Left forelimb (tissue), 1 donor: Measurements from ENCODE around the gene PDS5A.
"Not testable (repeated sequence)": the region's sequence is repeated elsewhere in the genome, so short reads cannot be mapped to it uniquely, and the experiment has no call there.

Experiments
- DNase-seq: peaks from one replicate; pipeline ENCODE4 v3.0.0-alpha.2; 2018; ENCODE audit warnings: low spot score

The PDS5A gene

DNA sequence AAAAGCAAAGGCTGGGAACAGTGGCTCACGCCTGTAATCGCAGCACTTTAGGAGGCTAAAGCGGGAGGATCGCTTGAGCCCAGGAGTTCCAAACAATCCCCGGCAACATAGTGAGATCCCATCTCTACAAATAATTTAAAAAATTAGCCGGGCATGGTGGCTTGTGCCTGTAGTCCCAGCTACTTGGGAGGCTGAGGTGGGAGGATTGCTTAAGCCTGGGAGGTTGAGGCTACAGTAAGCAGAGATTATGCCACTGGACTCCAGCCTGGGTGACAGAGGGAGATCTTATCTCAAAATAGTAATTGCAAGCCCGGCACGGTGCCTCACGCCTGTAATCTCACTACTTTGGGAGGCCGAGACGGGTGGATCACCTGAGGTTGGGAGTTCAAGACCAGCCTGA, 139.3 kb downstream of the PDS5A start:
- DNase-seq: not testable (repeated sequence)

DNA sequence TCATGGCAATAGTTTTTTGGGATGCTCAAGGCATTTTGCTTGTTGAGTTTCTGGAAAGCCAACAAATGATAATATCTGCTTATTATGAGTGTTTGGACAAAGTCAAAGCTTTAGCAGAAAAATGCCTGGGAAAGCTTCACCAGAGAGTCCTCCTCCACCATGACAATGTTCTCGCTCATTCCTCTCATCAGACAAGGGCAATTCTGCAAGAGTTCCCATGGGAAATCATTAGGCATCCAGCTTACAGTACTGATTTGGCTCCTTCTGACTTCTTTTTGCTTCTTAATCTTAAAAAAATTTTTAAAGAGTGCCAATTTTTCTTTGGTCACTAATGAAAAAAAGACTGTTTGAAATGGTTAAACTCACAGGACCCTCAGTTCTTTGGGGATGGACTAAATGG, 143.4 kb downstream of the PDS5A start:
- DNase-seq: no peak

DNA sequence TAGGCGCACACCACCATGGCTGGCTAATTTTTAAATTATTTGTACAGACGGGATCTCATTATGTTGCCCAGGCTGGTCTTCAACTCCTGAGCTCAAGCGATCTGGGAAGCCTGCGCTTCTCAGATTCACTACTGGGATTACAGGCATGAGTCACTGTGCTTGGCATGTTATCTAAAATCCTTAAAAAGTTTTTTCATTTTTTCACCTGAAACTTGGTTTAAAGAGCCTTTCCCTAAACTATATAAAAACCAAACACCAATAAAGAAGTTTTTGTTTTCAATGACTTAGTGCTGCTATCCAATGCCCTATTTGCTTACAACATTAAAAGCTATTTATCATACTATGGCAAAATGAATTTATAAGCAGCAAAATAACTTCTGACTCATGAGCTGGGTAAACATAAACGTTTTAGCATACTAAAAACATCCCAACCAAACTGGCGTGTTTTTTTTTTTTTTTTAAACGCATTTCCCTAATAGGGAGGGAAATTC, 151.9 kb downstream of the PDS5A start:
- DNase-seq: no peak

DNA sequence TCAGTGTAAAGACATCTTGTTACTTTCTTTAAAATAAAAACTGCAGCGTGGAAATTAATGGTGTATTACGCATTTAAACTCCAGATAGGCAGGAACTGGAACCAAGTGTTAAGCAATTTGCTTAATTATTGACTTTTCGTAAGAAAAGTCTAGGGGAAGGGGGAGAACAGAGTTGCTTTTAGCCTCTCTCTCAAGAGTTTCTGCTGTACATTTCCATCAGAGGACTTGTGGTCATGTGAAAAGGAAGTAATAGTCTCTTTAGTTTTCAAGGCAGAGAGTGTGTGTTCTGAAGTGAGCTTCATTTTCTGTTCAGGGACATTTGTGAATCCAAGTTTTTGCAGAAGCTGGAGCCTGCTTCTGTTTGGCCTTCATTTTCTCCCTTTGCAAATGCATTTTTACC, 152.6 kb downstream of the PDS5A start:
- DNase-seq: no peak

DNA sequence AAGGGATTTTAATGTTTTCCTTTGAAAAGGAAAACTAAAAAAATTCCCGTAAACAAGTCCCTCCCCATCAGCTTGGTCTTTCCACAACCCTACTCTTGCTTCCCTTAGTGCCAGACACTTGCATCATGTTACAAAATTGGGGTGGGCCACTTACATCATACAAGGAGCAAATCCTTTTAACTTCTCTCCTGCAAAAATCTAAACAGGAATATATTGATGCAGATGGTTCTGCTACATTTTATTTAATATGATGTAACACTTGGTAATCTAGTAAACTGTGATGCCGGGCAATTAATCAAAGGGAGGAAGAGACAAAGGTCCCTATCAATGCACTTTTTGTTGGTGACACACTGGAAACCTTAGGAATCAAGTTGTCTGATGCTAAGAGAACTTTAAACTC, 154.5 kb downstream of the PDS5A start:
- DNase-seq: no peak

DNA sequence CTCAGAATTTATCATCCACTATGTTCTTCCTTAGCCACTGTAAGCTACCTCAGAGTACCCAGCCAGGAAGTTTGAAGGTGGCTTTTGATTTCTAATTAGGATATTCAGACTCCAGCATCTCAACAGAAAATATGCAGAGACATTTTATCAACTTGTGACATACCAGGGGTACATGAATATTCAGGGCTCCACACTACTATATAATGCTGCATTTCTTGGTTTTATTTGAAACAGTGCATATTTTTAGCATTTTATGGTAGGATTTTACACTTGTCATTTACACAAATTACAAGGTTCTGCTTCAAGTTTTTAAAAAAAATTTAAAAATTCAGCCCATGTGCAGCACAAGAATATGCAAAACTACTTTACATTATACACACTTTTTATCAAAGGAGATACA, 155.0 kb downstream of the PDS5A start:
- DNase-seq: no peak

DNA sequence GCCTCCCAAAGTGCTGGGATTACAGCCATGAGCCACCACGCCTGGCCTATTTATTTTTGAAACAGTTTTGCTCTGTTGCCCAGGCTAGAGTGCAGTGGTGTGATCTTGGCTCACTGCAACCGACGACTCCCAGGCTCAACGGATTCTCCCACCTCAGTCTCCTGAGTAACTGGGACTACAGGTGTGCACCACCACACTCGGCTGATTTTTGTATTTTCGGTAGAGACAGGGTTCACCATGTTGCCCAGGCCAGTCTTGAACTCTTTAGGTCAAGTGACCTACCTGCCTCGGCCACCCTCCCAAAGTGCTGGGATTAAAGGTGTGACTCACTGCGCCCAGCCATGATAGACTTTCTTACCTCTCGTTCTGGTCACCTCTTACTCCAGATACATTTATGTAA, 155.8 kb downstream of the PDS5A start:
- DNase-seq: no peak

DNA sequence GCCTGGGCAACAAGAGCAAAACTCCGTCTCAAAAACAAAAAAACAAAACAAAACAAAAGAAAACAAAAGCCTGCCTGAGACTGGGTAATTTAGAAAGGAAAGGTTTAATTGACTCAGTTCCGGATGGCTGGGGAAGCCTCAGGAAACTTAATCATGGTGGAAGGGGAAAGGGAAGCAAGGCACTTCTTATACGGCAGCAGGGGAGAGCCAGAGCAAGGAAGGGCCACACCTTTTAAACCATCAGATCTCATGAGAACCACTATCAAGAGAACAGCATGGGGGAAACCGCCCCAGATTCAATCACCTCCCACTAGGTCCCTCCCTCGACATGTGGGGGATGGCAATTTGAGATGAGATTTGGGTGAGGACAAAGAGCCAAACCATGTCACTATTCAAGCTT, 157.5 kb downstream of the PDS5A start:
- DNase-seq: no peak

DNA sequence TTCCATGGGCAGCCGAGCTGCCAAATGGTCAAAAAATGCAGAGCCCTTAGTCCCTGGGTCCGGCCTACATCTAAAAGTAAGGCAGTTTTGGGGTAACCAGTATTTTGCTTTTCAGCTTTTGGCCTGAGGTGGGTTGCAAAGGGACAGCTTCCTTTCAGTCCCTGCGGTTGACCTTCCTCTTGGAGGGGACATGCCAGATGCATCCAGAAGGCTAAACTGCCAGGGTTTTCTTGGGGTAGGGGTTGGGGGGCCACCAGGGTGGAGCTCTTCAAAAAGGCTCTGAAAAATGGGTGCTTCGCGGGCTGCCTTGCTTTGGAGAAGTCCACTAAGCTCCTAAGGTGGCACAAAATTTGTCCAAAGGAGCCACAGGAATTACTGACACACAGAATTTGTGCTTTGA, 159.1 kb downstream of the PDS5A start:
- DNase-seq: no peak

DNA sequence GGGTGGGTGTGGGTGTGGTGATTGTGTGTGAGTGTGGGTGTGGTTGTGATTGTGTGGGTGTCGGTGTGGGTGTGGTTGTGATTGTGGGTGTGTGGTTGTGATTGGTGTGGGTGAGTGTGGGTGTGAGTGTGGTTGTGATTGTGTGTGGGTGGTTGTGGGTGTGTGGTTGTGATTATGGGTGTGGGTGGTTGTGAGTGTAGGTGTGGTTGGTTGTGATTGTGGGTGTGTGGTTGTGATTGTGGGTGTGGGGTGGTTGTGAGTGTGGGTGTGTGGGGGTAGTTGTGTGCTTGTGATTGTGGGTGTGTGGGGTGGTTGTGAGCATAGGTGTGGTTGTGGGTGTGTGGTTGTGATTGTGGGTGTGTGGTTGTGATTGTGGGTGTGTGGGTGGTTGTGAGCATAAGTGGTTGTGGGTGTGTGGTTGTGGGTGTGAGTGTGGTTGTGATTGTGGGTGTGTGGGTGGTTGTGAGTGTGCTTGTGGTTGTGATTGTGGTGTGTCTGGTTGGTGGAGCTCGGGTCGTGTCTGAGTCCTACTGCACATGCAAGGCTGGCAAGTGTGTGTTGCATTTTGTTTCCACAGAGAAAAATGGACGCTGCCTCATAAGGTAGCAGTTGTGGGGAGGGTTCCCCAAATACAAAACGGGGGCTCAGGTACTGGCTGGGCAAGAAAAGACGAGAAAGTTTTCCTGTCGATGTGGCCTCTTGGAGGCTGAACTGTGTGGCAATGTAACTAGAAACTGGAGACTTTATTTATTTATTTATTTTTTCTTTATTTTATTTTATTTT, 163.1 kb downstream of the PDS5A start:
- no peak for DNase-seq

DNA sequence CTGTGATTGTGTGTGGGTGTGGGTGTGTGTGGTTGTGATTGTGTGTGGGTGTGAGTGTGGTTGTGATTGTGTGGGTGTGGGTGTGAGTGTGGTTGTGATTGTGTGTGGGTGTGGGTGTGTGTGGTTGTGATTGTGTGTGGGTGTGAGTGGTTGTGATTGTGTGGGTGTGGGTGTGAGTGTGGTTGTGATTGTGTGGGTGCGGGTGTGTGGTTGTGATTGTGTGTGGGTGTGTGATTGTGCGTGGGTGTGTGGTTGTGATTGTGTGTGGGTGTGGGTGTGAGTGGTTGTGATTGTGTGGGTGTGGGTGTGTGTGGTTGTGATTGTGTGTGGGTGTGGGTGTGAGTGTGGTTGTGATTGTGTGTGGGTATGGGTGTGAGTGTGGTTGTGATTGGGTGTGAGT, 163.9 kb downstream of the PDS5A start:
- DNase-seq: not testable (repeated sequence)

DNA sequence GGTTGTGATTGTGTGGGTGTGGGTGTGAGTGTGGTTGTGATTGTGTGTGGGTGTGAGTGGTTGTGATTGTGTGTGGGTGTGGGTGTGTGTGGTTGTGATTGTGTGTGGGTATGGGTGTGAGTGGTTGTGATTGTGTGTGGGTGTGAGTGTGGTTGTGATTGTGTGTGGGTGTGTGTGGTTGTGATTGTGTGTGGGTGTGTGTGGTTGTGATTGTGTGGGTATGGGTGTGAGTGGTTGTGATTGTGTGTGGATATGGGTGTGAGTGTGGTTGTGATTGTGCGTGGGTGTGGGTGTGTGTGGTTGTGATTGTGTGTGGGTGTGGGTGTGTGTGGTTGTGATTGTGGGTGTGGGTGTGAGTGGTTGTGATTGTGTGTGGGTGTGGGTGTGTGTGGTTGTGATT, 164.7 kb downstream of the PDS5A start:
- DNase-seq: not testable (repeated sequence)

DNA sequence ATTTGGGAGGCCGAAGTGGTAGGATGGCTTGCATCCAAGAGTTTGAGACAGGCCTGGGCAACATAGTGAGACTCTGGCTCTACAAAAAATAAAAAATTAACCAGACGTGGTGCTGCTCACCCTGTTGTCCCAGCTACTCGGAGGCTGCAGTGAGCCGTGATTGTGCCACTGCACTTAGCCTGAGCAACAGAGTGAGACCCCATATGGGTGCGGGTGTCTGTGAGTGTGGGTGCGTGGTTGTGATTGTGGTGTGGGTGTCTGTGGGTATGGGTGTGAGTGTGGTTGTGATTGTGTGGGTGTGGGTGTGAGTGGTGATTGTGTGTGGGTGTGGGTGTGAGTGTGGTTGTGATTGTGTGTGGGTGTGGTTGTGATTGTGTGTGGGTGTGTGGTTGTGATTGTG, 165.2 kb downstream of the PDS5A start:
- no peak for DNase-seq

DNA sequence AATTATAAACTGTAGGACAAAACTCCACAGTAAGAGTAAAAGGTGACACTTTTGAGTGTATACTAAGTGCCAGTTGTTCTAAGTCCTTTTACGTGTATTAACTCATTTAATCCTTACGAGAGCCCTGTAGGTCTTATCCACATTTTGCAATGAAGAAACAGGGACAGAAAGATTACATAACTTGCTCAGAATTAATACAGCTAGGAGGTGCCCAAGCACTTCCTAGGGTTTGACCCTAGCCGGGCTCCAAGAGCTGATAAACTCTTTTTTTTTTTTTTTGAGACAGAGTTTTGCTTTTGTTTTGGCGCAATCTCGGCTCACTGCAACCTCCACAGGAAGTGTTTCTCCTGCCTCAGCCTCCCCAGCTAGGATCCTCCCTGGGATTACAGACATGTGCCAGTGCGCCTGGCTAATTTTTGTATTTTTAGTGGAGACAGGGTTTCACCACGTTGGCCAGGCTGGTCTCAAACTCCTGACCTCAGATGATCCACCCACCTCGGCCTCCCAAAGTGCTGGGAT, 169.4 kb downstream of the PDS5A start:
- no peak for DNase-seq

DNA sequence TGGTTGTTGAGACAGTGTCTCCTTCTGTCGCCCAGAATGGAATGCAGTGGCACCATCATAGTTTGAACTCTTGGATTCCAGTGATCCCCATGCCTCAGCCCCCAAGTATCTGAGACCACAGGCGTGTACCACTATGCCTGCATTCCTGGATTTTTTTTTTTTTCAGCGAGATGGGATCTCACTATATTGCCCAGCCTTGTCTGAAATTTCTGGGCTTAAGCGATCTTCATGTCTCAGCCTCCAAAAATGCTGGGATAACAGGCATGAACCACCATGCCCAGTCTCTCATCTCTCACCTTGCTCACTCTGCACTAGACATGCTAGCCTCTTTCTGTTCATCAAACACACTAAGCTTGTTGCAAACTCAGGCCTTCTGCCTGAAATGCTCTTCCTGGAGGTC, 175.7 kb downstream of the PDS5A start:
- no peak for DNase-seq

DNA sequence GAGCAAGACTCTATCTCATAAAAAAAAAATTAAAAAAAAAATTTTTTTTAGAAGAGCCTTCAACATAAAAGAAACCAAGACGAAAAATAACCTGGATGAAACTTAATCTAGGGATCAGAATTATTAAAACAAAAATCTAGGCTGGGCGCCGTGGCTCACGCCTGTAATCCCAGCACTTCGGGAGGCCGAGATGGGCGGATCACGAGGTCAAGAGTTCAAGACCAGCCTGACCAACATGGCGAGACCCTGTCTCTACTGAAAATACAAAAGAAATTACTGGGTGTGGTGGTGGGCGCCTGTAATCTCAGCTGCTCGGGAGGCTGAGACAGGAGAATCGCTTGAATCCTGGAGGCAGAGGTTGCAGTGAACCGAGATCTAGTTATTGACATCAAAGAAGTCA, 184.7 kb downstream of the PDS5A start:
- not testable (repeated sequence) for DNase-seq

DNA sequence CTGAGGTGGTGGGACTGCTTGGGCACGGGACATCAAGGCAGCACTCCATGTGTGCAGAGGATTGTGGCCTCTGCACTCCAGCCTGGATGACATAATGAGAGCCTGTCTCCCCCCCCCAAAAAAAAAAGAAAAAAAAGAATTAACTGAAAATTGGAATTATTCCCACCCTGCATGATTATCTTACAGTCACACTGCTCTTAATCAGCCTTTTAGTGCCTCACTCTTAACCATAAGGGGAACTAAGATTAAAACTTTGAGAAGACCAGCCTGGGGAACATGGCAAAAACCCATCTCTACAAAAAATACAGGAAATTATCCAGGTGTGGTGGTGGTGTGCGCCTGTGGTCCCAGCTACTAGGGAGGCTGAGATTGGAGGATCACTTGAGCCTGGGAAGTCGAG, 185.2 kb downstream of the PDS5A start:
- DNase-seq: no peak

DNA sequence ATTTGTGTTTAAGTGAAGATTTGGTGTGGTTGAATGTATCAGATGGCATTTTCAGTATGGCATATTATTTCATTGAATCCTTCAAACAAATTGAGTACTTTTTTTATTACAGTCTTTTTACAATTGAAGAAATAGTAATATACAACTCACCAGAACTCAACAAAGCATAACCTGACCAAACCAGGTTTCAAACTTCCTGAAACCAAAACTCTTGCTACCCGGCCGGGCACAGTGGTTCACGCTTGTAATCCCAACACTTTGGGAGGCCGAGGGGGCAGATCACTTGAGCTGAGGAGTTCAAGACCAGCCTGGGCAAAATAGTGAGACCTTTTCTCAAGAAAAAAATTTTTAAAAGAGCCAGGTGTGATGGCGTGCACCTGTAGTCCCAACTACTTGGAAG, 185.6 kb downstream of the PDS5A start:
- DNase-seq: no peak

DNA sequence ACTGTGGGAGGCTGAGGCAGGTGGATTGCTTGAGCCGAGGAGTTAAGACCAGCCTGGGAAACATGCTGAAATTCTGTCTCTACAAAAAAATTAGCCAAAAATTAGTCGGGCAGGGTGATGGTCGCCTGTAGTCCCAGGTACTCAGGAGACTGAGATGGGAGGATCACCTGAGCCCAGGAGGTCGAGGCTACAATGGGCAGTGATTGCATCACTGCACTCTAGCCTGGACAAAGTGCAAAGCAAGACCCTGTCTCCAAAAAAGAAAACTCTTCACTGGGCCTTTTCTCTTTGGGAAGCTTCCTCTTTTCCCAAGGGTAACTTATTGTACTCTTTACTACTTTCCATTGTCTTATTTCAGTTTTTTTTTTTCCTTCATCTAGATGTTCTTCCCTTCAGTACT, 190.9 kb downstream of the PDS5A start:
- no peak for DNase-seq

DNA sequence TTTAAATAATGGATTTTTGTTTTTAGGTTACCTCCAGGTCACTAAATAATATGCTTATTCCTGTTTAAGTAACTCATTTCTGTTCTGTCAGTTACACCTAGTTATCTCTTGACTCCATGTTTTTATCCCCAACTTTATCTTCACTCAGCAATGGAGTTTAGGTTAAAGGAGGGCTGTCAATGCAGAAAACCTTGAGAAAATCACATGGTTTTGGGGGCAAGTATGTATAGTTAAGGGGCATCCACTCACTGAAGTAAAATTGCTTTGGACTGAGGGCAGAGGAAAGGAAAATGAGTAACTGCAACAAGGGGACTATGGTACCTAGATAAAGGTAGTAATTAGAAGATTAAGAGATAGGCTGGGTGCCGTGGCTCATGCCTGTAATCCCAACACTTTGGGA, 192.6 kb downstream of the PDS5A start:
- DNase-seq: no peak

DNA sequence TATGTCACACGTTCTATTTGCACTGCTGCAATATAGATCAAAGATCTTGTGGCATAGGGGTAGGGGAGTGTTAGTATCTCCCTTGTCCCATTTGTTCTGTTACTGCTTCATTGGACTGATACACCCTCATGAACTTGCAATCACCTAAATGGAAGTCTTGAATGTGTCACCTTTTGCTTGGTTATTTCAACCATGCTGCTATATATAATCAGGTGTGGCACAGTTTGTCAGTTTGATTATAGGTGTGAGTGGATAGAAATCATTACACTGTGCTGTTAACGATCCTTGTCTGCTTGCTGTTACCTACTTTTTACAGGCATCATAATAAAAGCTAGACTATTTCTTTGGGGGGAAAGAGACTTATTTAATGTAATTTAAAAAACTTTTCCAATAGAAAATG, 195.7 kb downstream of the PDS5A start:
- DNase-seq: not testable (repeated sequence)
